CD4-positive, alpha-beta T cell treated with Interleukin-4 for 4 hours (primary cell): ENCODE measurements around the gene USH1C.

ENCODE experiments used
- DNase-seq: peaks from one replicate; pipeline ENCODE4 v3.0.0-alpha.2; 2020

The USH1C gene

DNA sequence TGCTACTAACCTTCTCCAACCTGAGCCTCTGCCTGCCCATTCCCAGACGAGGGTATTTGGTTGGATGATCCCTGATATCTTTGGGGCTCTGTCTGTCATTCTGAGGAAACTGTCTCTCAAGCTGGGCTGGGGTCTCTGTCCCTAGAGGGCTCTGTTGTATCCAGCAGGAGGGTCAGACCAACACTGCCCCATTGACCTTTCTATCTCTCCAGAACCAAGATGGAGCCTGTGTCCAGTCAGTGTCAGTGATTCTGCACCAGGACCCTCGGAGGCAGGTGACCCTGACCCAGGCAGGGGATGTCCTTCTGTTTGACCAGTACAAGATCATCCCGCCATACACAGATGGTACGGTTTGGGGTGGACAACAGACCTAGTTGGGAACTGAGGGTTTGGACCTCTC lies 24.7 kb upstream of the USH1C start:
- DNase-seq = no peak

GRCh38 chr11:17564687-17565042 lies 20.4 kb upstream of the USH1C start:
- DNase-seq = no peak

GRCh38 chr11:17563961-17564686 lies 19.9 kb upstream of the USH1C start:
- DNase-seq = no peak

- no peak for DNase-seq
These were observed 19.0 kb upstream of the USH1C start for GRCh38 chr11:17563231-17563646.

DNA sequence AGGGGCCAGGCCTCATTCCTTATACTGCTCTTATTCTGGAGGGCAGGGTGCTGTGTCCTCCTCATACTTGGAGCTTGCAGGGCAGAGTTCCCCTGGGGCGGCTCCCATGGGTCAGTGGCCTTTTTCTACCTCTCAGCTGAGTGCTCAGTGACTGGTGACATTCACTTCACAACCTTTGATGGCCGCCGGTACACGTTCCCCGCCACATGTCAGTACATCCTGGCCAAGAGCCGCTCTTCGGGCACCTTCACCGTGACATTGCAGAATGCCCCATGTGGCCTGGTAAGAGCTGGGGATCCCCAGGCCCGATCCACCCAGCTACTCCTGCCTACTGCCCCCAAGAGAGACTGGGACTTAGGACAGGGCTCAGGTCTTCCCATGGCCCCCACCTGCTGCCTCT lies 17.3 kb upstream of the USH1C start:
- DNase-seq = no peak

DNA sequence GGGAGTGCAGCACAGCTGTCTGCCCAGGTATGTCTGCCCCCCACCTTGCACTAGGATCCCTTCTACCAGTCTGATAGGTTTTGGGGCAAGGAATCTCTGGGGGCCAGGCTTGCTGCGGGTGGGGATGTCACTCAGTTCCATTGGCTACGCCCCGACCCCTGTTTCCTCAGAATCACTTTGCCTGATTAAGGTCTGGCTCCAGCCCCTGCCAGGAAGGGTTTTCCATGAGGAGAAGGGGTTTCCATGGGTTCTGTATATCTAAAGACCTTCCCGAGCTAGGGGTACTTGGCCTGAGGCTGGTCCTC lies 16.8 kb upstream of the USH1C start:
- no peak for DNase-seq

- no peak for DNase-seq
These were observed 16.3 kb upstream of the USH1C start for GRCh38 chr11:17560281-17561110.

- DNase-seq = no peak
These were observed 15.3 kb upstream of the USH1C start for GRCh38 chr11:17559341-17560087.

- no peak for DNase-seq
These were observed 14.7 kb upstream of the USH1C start for GRCh38 chr11:17558916-17559315.

DNA sequence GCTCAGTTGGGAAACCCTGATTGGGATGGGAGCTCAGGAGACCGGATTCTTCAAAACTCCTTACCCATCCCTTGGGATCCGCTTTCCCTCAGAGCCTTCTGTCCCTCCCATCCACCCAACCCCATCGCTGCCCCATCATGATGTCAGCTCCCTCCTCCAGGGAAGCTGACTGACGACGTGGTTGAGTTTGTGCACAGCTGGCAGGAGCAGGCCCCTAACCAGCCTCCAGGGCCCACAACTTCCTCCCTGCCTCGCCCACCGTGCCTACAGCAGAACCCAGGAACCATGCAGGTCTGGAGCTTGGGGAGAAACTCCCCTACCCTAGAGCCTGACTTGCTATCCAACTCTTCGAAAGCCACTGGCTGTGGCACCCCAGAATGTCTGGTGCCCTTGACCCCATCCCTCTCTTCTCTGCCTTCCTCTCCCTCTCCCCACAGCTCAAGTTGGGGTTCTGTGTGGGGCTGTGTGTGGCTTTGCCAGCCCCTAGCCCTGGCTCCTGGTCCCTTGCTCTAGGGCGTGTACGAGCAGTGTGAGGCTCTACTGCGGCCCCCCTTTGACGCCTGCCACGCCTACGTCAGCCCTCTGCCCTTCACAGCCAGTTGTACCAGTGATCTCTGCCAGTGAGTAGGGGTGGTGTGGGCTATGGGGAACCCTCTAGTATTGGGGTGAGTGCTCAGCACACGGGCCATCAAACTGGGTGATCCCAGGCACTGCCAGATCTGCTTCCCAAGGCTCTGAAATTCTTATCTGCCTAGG lies 14.0 kb upstream of the USH1C start:
- DNase-seq = no peak

DNA sequence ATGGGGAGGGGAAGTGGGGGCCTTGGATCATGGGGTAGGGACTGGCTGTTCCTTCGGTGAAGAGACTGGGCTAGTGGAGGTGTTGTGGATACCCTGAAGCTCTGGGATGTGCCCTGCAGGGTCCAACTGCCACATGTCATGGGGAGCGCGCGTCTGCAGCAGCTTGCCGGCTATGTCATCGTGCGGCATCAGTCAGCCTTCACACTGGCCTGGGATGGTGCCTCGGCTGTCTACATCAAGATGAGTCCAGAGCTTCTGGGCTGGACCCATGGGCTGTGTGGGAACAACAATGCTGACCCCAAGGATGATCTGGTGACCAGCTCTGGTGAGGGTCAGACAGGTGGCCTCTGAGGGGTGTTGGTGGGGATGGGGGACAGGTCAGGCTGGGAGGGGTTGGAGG lies 12.8 kb upstream of the USH1C start:
- no peak for DNase-seq

- DNase-seq = no peak
These were observed 10.3 kb upstream of the USH1C start for GRCh38 chr11:17554487-17554886.

- no peak for DNase-seq
These were observed 9.0 kb upstream of the USH1C start for GRCh38 chr11:17553249-17553546.

DNA sequence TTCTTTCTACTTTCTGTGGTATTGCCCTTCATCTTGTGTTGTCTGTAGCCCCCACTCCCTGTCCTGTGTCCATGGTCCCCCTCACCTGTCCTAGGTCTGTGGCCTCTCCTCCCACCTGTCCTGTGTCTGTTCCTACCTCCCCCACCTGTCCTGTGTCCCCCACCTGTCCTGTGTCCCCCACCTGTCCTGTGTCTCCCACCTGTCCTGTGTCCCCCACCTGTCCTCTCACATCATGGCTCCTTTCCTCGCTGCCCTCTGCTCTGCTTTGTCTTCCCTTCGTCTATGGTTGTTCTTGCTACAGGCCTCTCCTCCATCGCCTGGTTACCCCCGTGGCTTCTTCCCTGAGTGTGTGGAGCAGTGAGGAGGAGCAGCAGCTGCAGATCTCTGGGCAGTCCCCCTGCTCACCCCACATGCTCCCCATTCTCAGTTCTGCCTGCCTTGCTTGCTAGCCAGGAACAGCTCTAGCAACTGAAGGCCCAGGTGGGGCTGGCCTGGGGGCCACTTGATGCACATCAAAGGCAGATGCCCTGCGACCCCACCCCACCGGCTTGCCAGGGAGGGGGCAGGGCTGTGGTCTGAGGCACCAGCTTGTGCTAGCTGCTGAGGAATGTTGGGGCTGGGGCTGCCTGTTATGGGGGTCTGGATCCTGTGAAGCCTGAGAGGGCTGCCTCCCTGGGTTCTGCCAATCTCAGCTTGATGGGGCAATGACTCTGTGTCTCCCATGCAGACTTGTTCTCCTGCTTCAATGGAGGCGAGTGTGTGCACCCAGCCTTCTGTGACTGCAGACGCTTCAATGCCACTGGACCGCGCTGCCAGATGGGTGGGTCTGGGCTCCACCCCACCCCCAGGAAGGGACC lies 8.4 kb upstream of the USH1C start:
- DNase-seq = no peak

DNA sequence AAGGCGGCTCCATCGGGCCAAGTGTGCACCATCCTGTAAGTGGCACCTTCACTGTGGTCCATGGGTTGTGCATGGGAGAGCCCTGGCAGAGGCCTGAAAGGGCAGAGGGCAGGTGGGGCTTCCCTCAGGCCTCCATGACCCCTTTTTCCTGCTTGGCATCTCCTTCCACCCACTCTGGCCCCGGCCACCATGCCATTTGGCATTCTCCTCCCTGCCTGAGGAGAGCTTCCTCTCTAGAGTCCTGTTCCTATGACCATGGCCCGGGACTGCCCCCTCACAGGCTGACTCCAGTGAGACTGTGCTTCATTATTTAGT lies 7.8 kb upstream of the USH1C start:
- DNase-seq = no peak

GRCh38 chr11:17551347-17552040 lies 7.3 kb upstream of the USH1C start:
- no peak for DNase-seq

DNA sequence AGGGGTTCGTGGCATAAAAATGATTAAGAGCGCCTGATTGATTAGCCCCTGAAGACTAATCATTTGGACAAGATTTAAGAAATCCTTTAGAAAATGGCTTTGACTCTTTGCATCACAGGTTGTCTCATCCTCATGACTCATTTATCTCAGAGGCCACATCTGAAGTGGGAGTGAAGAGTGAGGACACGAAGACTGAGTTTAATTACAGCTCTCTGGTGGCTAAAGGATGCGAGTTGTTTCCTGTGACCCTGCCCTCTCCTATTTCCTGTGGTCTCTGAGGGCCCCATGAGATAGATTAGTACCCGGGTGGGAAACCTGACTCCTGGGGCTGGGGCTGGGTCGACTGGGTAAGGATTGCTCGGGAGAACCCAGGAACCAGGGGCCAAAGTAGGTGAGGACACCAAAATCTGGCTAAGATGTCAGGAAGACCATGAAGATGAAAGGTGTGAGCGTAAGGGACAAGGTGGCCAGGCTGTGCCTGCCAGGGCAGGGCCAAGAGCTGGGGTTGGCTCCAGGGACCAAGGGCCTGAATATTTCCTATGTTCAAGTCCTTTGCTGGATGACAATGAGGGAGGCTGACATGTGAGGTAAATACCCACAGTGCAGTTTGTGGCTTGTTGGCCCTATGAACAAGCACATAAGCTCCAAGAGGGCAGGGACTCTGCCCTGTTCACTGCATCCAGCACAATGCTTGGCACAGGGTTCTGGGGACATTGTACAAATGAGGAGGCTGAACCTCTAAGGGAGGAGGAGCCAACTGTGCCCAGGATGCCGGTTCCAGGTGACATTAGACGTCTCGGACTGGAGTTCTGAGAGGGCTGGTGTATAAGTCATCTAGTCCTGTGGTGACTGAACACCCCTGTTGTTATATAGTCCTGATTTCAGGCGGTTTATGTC lies 6.5 kb upstream of the USH1C start:
- DNase-seq = no peak

DNA sequence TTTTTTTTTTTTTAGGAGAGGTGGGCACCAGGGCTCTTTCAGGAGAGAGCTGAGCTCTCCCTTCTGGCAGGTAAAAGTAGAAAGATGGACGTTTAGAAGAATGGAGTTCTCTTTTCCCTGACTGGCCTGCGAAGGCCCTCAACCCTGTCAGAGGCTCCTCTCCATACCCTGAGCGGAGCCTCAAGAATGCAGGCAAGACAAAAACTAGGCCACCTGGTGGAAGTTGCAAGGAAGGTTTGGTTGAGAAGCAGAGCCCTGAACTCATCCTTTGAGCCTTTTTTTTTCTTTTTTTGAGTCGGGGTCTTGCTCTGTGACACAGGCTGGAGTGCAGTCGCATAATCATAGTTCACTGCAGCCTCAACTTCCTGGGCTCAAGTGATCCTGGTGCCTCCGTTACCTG lies 4.2 kb upstream of the USH1C start:
- DNase-seq = no peak

GRCh38 chr11:17547932-17548331 lies 3.7 kb upstream of the USH1C start:
- no peak for DNase-seq

DNA sequence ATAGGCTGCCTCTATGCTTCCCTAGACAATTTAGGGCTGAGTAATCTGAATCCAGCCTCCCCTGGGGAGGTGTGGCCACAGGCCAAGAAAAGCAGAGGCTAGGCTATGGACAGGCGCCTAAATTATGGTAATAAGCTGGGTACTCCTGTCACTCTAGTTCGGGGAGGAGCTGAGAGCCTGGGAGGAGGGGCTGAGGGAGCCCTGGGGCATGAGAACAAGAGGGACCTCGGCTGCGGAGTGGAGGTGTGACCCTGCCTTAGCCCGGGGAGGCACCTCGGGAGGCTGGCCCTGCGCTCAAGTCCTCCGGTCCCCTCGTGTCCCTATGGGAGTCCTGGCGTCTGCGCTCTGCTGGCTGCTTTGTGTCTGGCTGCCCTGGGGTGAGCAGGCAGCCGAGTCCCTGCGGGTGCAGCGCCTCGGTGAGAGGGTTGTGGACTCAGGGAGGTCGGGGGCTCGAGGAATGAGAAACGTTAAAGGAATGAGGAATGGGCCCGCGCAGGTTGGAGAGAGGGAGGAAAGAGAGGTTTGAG lies 2.9 kb upstream of the USH1C start, which contains the start of gene OTOG:
Gene OTOG, plus strand, starts transcription at position 209 of the 527 bp plus-strand sequence. Its CDS starts 114 bp downstream, at position 323.
- no peak for DNase-seq

DNA sequence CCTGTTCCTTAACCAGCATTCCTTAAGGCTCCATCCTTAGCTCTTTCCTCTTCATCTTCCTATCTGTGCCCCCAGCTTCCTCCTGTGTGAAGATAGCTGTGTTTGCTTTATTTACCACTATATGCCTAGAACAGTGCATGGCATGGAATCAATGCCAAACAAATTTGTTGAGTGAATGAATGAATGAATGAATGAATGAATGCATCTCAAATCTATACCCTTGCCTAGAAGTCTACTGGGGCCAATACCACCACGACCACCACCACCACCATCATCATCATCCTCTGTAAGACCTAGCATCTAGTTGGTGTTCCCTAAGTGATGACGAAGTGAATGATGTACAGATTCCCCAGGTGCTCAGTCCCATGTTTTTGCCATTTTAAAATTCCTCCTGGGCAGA lies 2.0 kb upstream of the USH1C start:
- DNase-seq = no peak
